Stimulated activated CD8-positive, alpha-beta memory T cell treated with anti-CD3 and anti-CD28 coated beads, Interleukin-2, amount 100 ng/mL, for 48 hours (primary cell): ENCODE data around the gene TULP1.

ENCODE experiments used
- DNase-seq, 2 donors: peaks; one replicate each; pipeline ENCODE4 v3.0.0-alpha.2; 2020; ENCODE audit warnings: low read depth in 2 of 2

Gene TULP1

DNA sequence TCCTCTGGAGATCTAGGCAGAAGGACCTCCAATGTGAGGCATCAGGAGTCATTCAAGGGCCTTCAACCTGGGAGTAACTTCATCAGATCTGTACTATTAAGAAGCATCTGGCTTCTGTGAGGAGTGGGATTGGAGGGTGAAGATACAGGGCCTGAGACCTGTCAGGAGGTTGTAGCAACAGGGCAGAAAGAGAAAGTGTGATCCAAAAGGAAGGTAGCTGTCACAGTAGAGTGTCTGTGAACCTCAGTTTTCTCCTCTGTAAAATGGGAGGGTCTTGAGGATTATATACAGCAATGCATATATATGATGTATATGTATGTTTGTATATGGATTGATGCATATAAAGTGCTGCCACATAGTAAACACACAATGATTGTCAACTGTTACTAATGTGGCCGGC lies 47.0 kb downstream of the TULP1 start:
- no peak for DNase-seq

DNA sequence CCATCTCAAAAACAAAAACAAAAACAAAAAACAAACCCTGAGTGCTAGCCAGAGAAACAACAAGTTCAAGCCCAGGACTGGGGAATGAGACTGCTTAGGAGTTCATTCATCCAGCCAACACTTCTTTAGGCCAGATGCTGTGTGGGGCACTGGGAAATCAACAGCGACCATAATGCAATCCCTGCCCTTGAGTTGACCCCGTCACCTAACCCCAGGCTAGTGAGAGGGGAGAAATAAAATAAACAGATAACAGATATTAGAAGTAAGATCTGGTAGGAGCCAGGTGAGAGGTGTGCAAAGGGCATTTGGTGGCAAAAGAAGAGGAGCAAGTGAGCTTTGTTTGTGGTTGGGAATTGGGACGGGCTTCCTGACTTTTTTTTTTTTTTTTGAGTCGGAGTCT lies 49.4 kb downstream of the TULP1 start:
- no peak for DNase-seq

- no peak for DNase-seq
Measured at GRCh38 chr6:35461270-35461669, 51.4 kb downstream of the TULP1 start.

DNA sequence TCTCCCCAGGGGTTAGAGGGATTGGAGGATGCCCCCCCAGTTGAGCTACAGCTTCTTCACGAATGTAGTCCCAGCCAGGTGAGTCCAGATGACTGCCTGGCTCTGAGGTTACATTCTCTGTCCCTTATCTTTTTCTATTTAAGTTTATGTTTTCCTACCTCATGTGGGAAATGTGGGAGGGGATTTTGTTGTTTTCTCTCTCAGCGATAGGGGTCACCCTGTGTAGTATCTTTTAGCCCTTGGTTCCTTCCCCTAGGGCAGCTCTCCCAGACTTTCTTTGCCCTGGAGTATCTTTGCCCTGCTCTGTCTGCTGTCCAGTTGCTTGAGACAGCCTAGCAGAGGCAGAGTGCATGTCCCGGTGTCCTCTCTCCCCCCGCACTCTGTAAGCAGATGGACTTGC lies 54.8 kb downstream of the TULP1 start:
- no peak for DNase-seq

- DNase-seq, result no peak
Measured at GRCh38 chr6:35454391-35455110, 58.1 kb downstream of the TULP1 start.

- DNase-seq, result no peak
Measured at GRCh38 chr6:35453236-35453635, 59.5 kb downstream of the TULP1 start.

- DNase-seq, result peak; percentile 96
Measured at GRCh38 chr6:35452183-35453090, 60.3 kb downstream of the TULP1 start, which contains the start of gene FANCE. TSS of gene FANCE (plus strand) at chr6:35452338. CDS start at chr6:35452546, 208 bp downstream.

GRCh38 chr6:35451354-35452182 lies 61.1 kb downstream of the TULP1 start:
- DNase-seq, result no peak

DNA sequence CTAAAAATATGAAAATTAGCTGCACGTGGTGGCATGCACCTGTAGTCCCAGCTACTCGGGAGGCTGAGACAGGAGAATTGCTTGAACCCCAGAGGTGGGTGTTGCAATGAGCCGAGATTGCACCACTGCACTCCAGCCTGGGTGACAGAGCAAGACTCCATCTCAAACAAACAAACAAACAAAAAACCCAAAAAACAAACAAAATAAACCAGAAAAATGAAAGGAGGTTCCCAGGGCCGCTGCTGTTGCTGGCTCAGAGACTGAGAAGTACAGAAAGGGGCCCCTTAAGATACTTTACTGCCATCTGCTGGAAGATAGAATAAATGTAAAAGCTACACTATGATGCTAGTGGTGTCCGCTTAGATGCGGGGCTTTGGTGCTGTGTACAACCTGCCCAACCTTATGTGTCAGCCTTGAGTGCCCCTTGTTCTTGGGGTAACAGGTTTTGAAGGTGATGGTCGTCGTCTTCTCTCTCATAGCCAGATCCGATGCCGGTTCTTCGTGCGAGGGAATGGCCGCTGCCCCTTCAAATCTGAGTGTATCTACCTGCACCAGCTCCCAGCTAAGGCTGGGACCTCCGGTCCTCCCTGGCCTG lies 63.3 kb downstream of the TULP1 start:
- DNase-seq, result no peak

DNA sequence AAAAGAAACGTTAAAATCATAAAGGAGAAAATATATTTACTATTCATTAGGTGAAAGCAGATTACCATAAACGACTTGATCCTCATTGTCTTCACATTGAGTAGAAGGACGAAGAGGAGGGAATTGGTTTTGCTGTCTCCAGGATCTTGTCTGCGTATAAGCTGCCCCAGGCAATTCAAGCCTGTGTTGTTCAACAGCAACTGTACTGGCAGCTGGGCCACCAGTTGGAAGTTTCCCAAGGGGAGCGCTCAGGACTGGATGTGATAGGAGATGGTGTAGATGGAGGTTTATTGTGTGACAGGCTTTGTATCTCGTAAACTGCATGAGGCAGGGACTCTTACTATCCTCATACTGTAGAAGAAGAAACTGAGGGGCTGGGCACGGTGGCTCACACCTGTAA lies 64.5 kb downstream of the TULP1 start:
- DNase-seq, result no peak
